HFFc6 (cell line): Measurements from ENCODE around the gene UVRAG. TPM values are rescaled to one million over a fixed set of nuclear protein-coding genes. Genes with fewer than 3 reads are reported as not detected.

ENCODE experiments used
- DNase-seq: peaks from one replicate; pipeline ENCODE4 v3.0.0-alpha.2; 2018
- H3K27ac Mint-ChIP-seq: 2 replicates; pipeline ENCODE4 v1.8.0; 2020; ENCODE audit warnings: mild to moderate bottlenecking, mixed read lengths
- H3K27me3 Mint-ChIP-seq: 2 replicates; pipeline ENCODE4 v1.8.0; 2021; ENCODE audit warnings: mild to moderate bottlenecking, moderate library complexity, mixed read lengths; ENCODE audit not compliant: insufficient read depth
- H3K36me3 Mint-ChIP-seq: 2 replicates; pipeline ENCODE4 v1.8.0; 2021; ENCODE audit warnings: low read depth, mixed read lengths
- H3K4me1 Mint-ChIP-seq: 2 replicates; pipeline ENCODE4 v1.8.0; 2020; ENCODE audit warnings: low read depth, mixed read lengths
- H3K4me3 Mint-ChIP-seq: 2 replicates; pipeline ENCODE4 v1.8.0; 2020; ENCODE audit warnings: mild to moderate bottlenecking, moderate library complexity, mixed read lengths
- H3K9me3 Mint-ChIP-seq: 2 replicates; pipeline ENCODE4 v1.8.0; 2020; ENCODE audit warnings: mild to moderate bottlenecking, mixed read lengths
- total RNA-seq, 6 experiments: library from RNA; stranded (reverse); fragmentation: NEBNext Ultra II Directional; extraction: Animal tissue kit (Norgen Biotek cat#: 25700); gene quantifications; 2 replicates in 1 of 6; 3 replicates in 5 of 6; pipeline ENCODE4 v1.2.3, GENCODE V29; 2021
- TF ChIP-seq, protein P1 (sequence below): fragments of 200-600 bp; sonication (generic); IDR thresholded peaks from 2 replicates; pipeline ENCODE4 v1.5.0; 2021; ENCODE audit warnings: antibody characterized with exemption, mild to moderate bottlenecking

The UVRAG gene
- total RNA-seq, 6 experiments from 2014 or later = 9.4 to 12.9 (median 10.7) TPM

DNA sequence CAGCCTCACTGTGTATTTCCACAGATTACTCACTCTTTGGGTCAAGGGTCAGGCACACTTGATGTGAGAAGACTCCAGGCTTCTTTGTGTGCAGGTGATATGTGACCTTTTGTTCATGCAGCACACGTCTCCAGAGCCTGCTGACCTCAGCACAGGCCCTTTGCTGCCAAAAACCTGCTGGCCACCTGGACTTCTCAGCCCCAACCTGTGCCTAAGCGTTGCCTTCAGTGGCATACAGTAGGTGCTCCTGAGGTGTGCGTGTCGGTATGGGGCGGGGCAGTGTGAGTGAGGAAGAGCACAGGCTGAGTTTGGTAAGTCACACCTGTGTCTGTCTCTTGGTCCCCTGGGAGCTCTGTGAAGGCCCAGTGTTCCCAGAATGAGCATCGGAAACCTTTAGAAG is 333.2 kb downstream of the UVRAG start:
- no peaks in the 10 kb centered on the region for H3K9me3 Mint-ChIP-seq
- H3K4me3 Mint-ChIP-seq = no peak overlapping the region
- no peaks in the 10 kb centered on the region for H3K36me3 Mint-ChIP-seq
- no peak for DNase-seq
- peaks cover 9% of the 10 kb centered on the region for H3K27me3 Mint-ChIP-seq
- TF ChIP-seq, protein P1, sequence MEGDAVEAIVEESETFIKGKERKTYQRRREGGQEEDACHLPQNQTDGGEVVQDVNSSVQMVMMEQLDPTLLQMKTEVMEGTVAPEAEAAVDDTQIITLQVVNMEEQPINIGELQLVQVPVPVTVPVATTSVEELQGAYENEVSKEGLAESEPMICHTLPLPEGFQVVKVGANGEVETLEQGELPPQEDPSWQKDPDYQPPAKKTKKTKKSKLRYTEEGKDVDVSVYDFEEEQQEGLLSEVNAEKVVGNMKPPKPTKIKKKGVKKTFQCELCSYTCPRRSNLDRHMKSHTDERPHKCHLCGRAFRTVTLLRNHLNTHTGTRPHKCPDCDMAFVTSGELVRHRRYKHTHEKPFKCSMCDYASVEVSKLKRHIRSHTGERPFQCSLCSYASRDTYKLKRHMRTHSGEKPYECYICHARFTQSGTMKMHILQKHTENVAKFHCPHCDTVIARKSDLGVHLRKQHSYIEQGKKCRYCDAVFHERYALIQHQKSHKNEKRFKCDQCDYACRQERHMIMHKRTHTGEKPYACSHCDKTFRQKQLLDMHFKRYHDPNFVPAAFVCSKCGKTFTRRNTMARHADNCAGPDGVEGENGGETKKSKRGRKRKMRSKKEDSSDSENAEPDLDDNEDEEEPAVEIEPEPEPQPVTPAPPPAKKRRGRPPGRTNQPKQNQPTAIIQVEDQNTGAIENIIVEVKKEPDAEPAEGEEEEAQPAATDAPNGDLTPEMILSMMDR = no peak
- H3K4me1 Mint-ChIP-seq = peaks cover 15% of the 10 kb centered on the region
- no peak overlapping the region for H3K27ac Mint-ChIP-seq

DNA sequence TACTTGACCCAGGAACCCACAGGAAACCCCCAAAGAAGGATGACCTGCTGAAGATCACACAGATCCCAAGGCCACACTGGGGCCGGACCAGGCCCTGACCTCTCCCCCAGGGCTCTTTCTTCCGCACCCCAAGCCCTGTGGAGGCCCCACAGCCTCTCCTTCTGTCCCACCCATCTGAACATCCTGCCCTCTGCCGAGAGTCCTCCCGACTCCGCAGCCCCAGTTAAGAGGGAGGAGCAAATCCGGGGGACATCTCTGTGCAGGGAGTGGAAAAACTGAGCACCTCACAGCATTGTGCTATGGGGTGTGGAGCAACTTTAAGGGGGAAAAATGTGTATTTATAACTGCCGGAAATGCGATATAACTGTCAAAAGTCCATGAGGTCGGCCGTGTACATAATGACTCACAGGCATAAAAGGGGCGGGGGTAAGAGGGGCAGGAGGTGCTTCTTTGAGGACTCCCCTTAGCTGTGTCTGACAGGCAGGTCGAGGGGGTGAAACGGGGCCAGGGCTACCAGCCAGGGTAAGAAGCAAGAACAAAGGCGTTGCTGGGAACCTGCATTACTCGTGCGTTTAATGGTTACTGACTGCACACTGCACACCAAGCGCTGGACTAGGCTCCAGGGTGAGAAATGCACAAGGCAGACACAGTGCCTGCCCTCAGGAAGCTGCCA is 334.1 kb downstream of the UVRAG start:
- DNase-seq = no peak
- Mint-ChIP-seq H3K9me3 (no peaks in the 10 kb centered on the region), H3K4me3 (no peak overlapping the region), H3K27ac (no peak overlapping the region), H3K4me1 (peaks cover 24% of the 10 kb centered on the region), H3K27me3 (peaks cover 9% of the 10 kb centered on the region), H3K36me3 (no peaks in the 10 kb centered on the region)
- TF ChIP-seq, protein P1 = no peak

DNA sequence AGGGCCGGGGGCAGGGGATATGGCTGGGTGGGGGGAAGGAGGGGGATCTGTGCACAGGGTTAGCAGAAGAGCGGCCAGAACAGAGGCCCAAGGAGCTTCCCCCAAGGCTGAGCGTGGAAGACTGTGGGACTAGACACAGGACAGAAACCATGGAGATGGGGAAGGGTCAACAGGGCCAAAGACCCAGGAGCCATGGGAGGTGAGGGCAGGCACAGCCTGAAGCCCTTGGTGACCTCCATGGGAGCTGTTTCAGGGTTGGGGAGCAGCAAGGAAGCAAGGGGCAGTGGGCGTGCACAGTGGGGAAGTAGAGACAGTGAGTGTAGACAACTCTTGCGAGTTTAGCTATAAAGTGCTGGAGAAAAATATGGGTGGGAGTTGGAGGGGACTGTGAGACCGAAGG is 334.7 kb downstream of the UVRAG start:
- peaks cover 25% of the 10 kb centered on the region for H3K4me1 Mint-ChIP-seq
- peaks cover 9% of the 10 kb centered on the region for H3K27me3 Mint-ChIP-seq
- H3K9me3 Mint-ChIP-seq = no peaks in the 10 kb centered on the region
- no peak overlapping the region for H3K27ac Mint-ChIP-seq
- no peak for DNase-seq
- no peak overlapping the region for H3K4me3 Mint-ChIP-seq
- TF ChIP-seq, protein P1 = no peak
- no peaks in the 10 kb centered on the region for H3K36me3 Mint-ChIP-seq

DNA sequence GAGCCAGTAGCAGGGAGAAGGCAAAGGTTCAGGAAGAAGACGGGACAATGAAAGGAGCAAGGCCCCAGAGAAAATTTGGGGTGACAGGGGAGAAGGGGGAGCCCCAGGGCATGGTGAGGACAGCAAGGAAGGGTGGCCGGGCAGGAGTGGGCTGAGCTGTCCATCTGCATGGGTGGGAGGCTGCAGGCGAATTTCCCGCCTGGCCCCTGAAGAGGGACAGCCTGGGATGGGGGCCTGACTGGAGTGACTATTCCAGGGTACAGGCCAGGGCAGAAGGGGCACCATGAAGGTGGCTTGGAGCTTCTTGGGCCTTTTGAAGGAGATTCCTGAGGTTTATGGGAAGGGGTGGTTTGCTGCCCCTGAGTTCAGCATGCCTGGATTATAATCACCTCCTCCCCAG is 335.1 kb downstream of the UVRAG start:
- Mint-ChIP-seq H3K36me3 (no peaks in the 10 kb centered on the region), H3K27ac (no peak overlapping the region), H3K4me3 (no peak overlapping the region), H3K27me3 (peaks cover 6% of the 10 kb centered on the region), H3K9me3 (no peaks in the 10 kb centered on the region), H3K4me1 (peaks cover 26% of the 10 kb centered on the region)
- TF ChIP-seq, protein P1 = no peak
- DNase-seq = no peak

DNA sequence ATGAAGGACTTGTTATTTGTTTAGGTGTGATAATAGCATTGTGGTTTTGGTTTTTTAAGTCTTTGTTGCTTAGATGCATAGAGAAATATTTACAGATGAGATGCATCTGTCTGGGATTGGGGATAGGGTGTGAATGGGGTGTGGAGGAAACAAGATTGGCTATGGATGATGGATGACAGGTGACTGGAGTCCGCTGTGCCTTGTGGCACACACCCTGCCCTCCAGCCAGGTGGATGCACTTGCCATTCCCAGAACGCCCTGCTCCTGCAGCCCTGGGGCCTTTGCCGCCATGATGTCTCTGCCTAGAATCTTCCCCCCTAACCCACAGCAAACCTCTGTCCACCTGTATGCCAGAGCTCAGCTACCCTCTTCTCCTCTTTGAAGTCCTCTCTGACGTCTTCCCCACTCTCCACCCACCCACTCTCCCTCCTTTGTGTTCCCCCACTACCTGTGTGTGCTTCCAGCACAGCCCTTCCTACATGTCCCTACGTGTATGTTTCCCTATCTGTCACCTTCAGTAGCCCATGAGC is 336.6 kb downstream of the UVRAG start:
- no peaks in the 10 kb centered on the region for H3K36me3 Mint-ChIP-seq
- H3K27ac Mint-ChIP-seq = no peak overlapping the region
- H3K4me3 Mint-ChIP-seq = no peak overlapping the region
- H3K27me3 Mint-ChIP-seq = peaks cover 7% of the 10 kb centered on the region
- no peaks in the 10 kb centered on the region for H3K9me3 Mint-ChIP-seq
- peaks cover 34% of the 10 kb centered on the region for H3K4me1 Mint-ChIP-seq
- TF ChIP-seq, protein P1 = no peak
- DNase-seq = no peak
